Tibial nerve (tissue), 4 donors: ENCODE data around the gene DYNC1H1. TPM values are rescaled to one million over a fixed set of nuclear protein-coding genes. Genes with fewer than 3 reads are reported as not detected.

Experiments used
- DNase-seq, 2 donors: peaks; one replicate each; pipeline ENCODE4 v3.0.0-alpha.2; 2019; ENCODE audit warnings: low spot score in 2 of 2
- H3K27ac ChIP-seq, 4 donors: fragments of 200-600 bp; sonication (generic) in 3 of 4; one replicate each; pipeline ENCODE4 v1.5.1; 2017 to 2019; ENCODE audit warnings: mild to moderate bottlenecking in 1 of 4
- H3K27me3 ChIP-seq, 2 donors: fragments of 200-600 bp; sonication (generic) in 1 of 2; one replicate each; pipeline versions ENCODE4 v1.5.1 to v1.6.0; 2017 to 2019
- H3K36me3 ChIP-seq, 3 donors: fragments of 200-600 bp; sonication (generic); one replicate each; pipeline ENCODE4 v1.5.1; 2018 to 2019
- H3K4me1 ChIP-seq, 4 donors: fragments of 200-600 bp; sonication (generic) in 3 of 4; one replicate each; pipeline ENCODE4 v1.5.1; 2017 to 2019
- H3K4me3 ChIP-seq, 4 donors: fragments of 200-600 bp; sonication (generic) in 3 of 4; one replicate each; pipeline ENCODE4 v1.5.1; 2017 to 2019; ENCODE audit warnings: mild to moderate bottlenecking in 1 of 4, moderate library complexity in 1 of 4
- H3K9me3 ChIP-seq, 4 donors: fragments of 200-600 bp; sonication (generic) in 3 of 4; one replicate each; pipeline ENCODE4 v1.5.1; 2017 to 2019
- CTCF ChIP-seq, 5 experiments: fragments of 200-600 bp in 3 of 5; fragments of 450-650 bp in 2 of 5; sonication (generic) in 3 of 5; IDR thresholded peaks; one replicate each; pipeline ENCODE4 v1.5.1; 2016 to 2019; ENCODE audit warnings: antibody characterized with exemption in 5 of 5, mild to moderate bottlenecking in 3 of 5, moderate library complexity in 2 of 5
- EP300 ChIP-seq, 2 donors: sonication (generic); formaldehyde crosslinking; IDR thresholded peaks; one replicate each; pipeline ENCODE4 v1.6.1; 2017; ENCODE audit warnings: antibody characterized with exemption in 2 of 2, mild to moderate bottlenecking in 1 of 2
- POLR2A ChIP-seq, 2 donors: fragments of 450-650 bp; IDR thresholded peaks; one replicate each; pipeline ENCODE4 v1.6.1; 2017; ENCODE audit warnings: antibody characterized with exemption in 2 of 2, mild to moderate bottlenecking in 2 of 2, moderate library complexity in 2 of 2
- WGBS, 2 donors: methylation state at CpG; one replicate each; pipeline ENCODE4 v1.1.5; 2018; 5-methylcytosine and 5-hydroxymethylcytosine counted together
- total RNA-seq, 4 donors: library from RNA; depleted of rRNA; stranded (reverse); fragments of >200 nt; gene quantifications; one replicate each; pipeline ENCODE4 v1.1.0, GENCODE V29; 2016

DYNC1H1 gene
- total RNA-seq, 4 donors from 2014 or later: 506 to 690 (median 631) TPM

DNA sequence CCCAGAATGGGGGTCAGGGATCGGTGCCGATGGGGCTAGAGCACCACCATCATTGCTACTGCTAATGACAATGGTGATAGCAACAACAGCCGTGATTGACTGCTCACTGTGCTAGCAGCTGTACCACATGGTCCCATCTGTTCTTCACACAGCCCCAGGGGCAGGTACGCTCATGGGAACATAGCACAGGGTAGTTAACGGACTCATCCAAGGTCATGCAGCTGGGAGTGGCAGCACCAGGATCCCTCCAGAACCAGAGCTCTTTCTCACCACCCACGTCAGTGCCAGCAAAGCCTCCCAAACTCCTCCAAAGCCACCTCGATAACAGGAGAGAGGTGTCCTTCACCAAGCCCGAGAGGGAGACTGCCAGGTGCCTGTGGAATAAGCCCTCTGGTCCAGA lies 11.2 kb upstream of the DYNC1H1 start:
- no peak overlapping the region for H3K27ac ChIP-seq
- whole genome bisulfite sequencing, 2 donors: 77 to 87% methylated on average over 8 of the region's 8 CpGs
- H3K9me3 ChIP-seq: no peaks in the 10 kb centered on the region
- H3K4me3 ChIP-seq: no peak overlapping the region
- no peaks in the 10 kb centered on the region for H3K27me3 ChIP-seq
- TF ChIP-seq CTCF (IDR thresholded peaks at IDR 0.05) (no peak), EP300 (IDR thresholded peaks at IDR 0.05) (no peak), POLR2A (IDR thresholded peaks at IDR 0.05) (no peak)
- DNase-seq: no peak
- peaks cover 0 to 7% (median 0%) of the 10 kb centered on the region in 3 donors for H3K36me3 ChIP-seq
- H3K4me1 ChIP-seq: peaks cover 0 to 22% (median 9%) of the 10 kb centered on the region in 4 donors

- Histone ChIP-seq H3K27me3 (no peaks in the 10 kb centered on the region), H3K27ac (no peak overlapping the region), H3K4me1 (peaks cover 0 to 12% (median under 1%) of the 10 kb centered on the region in 4 donors), H3K36me3 (peaks cover 0 to 7% (median 0%) of the 10 kb centered on the region in 3 donors), H3K9me3 (no peaks in the 10 kb centered on the region), H3K4me3 (no peak overlapping the region)
- no peak for TF ChIP-seq CTCF (IDR thresholded peaks at IDR 0.05)
- no peak for TF ChIP-seq POLR2A (IDR thresholded peaks at IDR 0.05)
- TF ChIP-seq EP300 (IDR thresholded peaks at IDR 0.05): no peak
- DNase-seq: no peak
- 81 to 88% methylated on average over 6 of the region's 6 CpGs for WGBS, 2 donors
Measured at GRCh38 chr14:101954501-101954900, 9.9 kb upstream of the DYNC1H1 start.

- Histone ChIP-seq H3K9me3 (no peaks in the 10 kb centered on the region), H3K36me3 (peaks cover 0 to 7% (median 0%) of the 10 kb centered on the region in 3 donors), H3K27me3 (no peaks in the 10 kb centered on the region), H3K4me3 (no peak overlapping the region), H3K4me1 (peaks cover 0 to under 1% (median 0%) of the 10 kb centered on the region in 4 donors), H3K27ac (no peak overlapping the region)
- 80 to 88% methylated on average over 25 to 34 of the region's 34 CpGs for WGBS, 2 donors
- TF ChIP-seq POLR2A (IDR thresholded peaks at IDR 0.05) (no peak), CTCF (IDR thresholded peaks at IDR 0.05) (no peak), EP300 (IDR thresholded peaks at IDR 0.05) (no peak)
- DNase-seq: no peak
Measured at GRCh38 chr14:101955695-101956161, 8.6 kb upstream of the DYNC1H1 start.

DNA sequence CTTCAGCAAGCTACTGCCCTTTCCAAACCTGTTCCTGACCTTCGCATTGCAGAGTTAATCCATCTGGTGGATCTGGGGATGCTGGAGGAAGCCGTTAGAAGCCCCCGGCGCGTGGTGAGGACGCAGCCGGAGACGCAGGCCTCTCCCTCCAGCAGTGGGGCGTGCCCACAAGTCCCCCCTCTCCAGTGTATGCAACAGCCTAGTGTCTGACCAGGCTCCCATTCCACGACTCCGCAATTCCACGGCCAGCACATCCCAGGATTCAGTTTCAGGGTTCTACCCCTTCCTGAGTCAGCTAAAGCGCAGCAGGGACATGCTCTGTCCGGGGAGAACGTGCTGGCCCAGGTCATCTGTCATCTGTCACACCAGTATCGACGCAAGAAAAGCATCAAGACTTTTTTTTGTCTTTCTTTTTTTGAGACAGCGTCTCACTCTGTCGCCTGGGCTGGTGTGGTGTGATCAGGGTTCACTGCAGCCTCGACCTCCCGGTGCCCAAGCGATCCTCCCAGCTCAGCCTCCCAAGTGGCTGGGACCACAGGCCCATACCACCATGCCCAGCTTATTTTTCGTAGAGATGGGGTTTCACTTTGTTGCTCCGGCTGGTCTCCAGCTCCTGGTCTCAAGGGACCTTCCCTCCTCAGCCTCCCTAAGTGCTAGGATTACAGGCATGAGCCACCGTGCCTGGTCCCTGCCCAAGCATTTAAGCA lies 8.0 kb upstream of the DYNC1H1 start:
- TF ChIP-seq POLR2A (IDR thresholded peaks at IDR 0.05) (no peak), CTCF (IDR thresholded peaks at IDR 0.05) (no peak), EP300 (IDR thresholded peaks at IDR 0.05) (no peak)
- Histone ChIP-seq H3K27ac (no peak overlapping the region), H3K36me3 (peaks cover 0 to 7% (median 0%) of the 10 kb centered on the region in 3 donors), H3K9me3 (no peaks in the 10 kb centered on the region), H3K4me3 (no peak overlapping the region), H3K27me3 (no peaks in the 10 kb centered on the region), H3K4me1 (peaks cover 0 to 7% (median 0%) of the 10 kb centered on the region in 4 donors)
- no peak for DNase-seq
- WGBS, 2 donors: 81 to 87% methylated on average over 24 to 25 of the region's 25 CpGs
